Upper lobe of left lung (tissue), 6 donors: ENCODE measurements around the gene LMNTD2. TPM values are rescaled to one million over a fixed set of nuclear protein-coding genes. Genes with fewer than 3 reads are reported as not detected.

Experiments
- ATAC-seq, 2 donors: fragments of 200-7000 bp; cut with Tn5 transposase; one replicate each; pipeline ENCODE4 v1.9.1; 2022; ENCODE audit warnings: mild to moderate bottlenecking in 2 of 2, moderate library complexity in 2 of 2; ENCODE audit not compliant: low FRiP score in 2 of 2
- DNase-seq, 2 donors: peaks; one replicate each; pipeline ENCODE4 v3.0.0-alpha.2; 2019 to 2020
- H3K27ac ChIP-seq, 4 donors: fragments of 200-600 bp; sonication (generic); one replicate each; pipeline ENCODE4 v1.5.1; 2016 to 2019
- H3K27me3 ChIP-seq, 4 donors: fragments of 200-600 bp; sonication (generic); one replicate each; pipeline ENCODE4 v1.5.1; 2017 to 2019
- H3K36me3 ChIP-seq, 4 donors: fragments of 200-600 bp; sonication (generic); one replicate each; pipeline ENCODE4 v1.5.1; 2016 to 2019
- H3K4me1 ChIP-seq, 4 donors: fragments of 200-600 bp; sonication (generic); one replicate each; pipeline ENCODE4 v1.5.1; 2018 to 2019
- H3K4me3 ChIP-seq, 4 donors: fragments of 200-600 bp; sonication (generic); one replicate each; pipeline ENCODE4 v1.5.1; 2017 to 2019; ENCODE audit warnings: mild to moderate bottlenecking in 2 of 4, moderate library complexity in 1 of 4
- H3K9me3 ChIP-seq, 4 donors: fragments of 200-600 bp; sonication (generic); one replicate each; pipeline ENCODE4 v1.5.1; 2018 to 2019
- CTCF ChIP-seq, 6 experiments: fragments of 450-650 bp in 4 of 6; fragments of 200-600 bp in 2 of 6; sonication (generic) in 2 of 6; IDR thresholded peaks; one replicate each; pipeline ENCODE4 v1.5.1; 2016 to 2019; ENCODE audit warnings: antibody characterized with exemption in 6 of 6
- EP300 ChIP-seq, 4 donors: sonication (generic); formaldehyde crosslinking; IDR thresholded peaks; one replicate each; pipeline ENCODE4 v1.5.1; 2017; ENCODE audit warnings: antibody characterized with exemption in 4 of 4, control low read depth in 2 of 4
- POLR2A ChIP-seq, 4 donors: fragments of 450-650 bp; IDR thresholded peaks; one replicate each; pipeline ENCODE4 v1.5.1; 2016 to 2017; ENCODE audit warnings: antibody characterized with exemption in 4 of 4, mild to moderate bottlenecking in 2 of 4
- POLR2AphosphoS5 ChIP-seq, 2 donors: sonication (generic); formaldehyde crosslinking; IDR thresholded peaks; one replicate each; pipeline ENCODE4 v1.5.1; 2017; ENCODE audit warnings: antibody characterized with exemption in 2 of 2
- whole genome bisulfite sequencing, 2 donors: methylation state at CpG; one replicate each; pipeline ENCODE4 v1.1.5; 2017 to 2018; 5-methylcytosine and 5-hydroxymethylcytosine counted together
- total RNA-seq, 6 donors: library from RNA; depleted of rRNA in 4 of 6; stranded (reverse); fragments of >200 nt in 4 of 6; gene quantifications; one replicate each; pipeline versions ENCODE4 v1.1.0 to v1.2.1, GENCODE V29; 2016 to 2021
- donor health status: DM: no; HTN: no; CAD: no; lungs with moderate emphysema.
- donor health status: DM: no; HTN: yes; CAD: no; lungs with severe emphysema.

Gene LMNTD2
- total RNA-seq, 6 donors from 2014 or later: 4.6 to 32.5 (median 6.7) TPM

GRCh38 chr11:516400-516799 lies 44.1 kb downstream of the LMNTD2 start:
- TF ChIP-seq POLR2AphosphoS5 (IDR thresholded peaks at IDR 0.05) (no peak), EP300 (IDR thresholded peaks at IDR 0.05) (no peak), CTCF (IDR thresholded peaks at IDR 0.05) (no peak), POLR2A (IDR thresholded peaks at IDR 0.05) (no peak)
- ATAC-seq (no peak), DNase-seq (no peak)
- H3K36me3 ChIP-seq: peaks cover 0 to 19% (median 2%) of the 10 kb centered on the region in 4 donors
- H3K27me3 ChIP-seq: no peaks in the 10 kb centered on the region
- 98 to 100% methylated on average over 4 of the region's 4 CpGs for WGBS, 2 donors
- no peaks in the 10 kb centered on the region for H3K9me3 ChIP-seq
- H3K4me3 ChIP-seq: no peak overlapping the region
- no peak overlapping the region for H3K27ac ChIP-seq
- peaks cover 0 to 12% (median 6%) of the 10 kb centered on the region in 4 donors for H3K4me1 ChIP-seq

DNA sequence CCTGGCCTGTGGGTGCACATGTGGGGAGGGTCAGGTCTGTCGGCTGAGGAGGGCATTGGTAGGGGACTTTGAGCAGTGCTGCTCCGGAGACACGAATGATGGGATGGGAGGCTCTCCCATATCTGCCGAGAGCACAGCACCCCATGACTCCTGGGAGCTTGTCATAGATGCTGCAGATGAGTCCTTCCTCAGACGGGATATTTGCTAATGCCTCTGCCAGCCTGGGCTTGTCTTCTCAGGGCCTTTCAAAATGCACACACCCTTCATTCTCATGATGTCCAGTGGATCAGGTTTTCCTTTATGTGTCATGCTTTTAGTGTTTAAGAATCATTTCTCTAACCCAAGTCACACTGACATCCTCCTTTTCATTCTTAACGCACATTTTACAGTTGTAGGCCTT lies 45.4 kb downstream of the LMNTD2 start:
- Histone ChIP-seq H3K4me1 (peaks cover 0 to 12% (median 6%) of the 10 kb centered on the region in 4 donors), H3K36me3 (peaks cover 0 to 25% (median 5%) of the 10 kb centered on the region in 4 donors), H3K9me3 (no peaks in the 10 kb centered on the region), H3K27ac (no peak overlapping the region), H3K27me3 (no peaks in the 10 kb centered on the region), H3K4me3 (no peak overlapping the region)
- no peak for TF ChIP-seq POLR2AphosphoS5 (IDR thresholded peaks at IDR 0.05)
- TF ChIP-seq CTCF (IDR thresholded peaks at IDR 0.05): no peak
- DNase-seq (no peak), ATAC-seq (no peak)
- WGBS, 2 donors: 90 to 93% methylated on average over 6 of the region's 6 CpGs

DNA sequence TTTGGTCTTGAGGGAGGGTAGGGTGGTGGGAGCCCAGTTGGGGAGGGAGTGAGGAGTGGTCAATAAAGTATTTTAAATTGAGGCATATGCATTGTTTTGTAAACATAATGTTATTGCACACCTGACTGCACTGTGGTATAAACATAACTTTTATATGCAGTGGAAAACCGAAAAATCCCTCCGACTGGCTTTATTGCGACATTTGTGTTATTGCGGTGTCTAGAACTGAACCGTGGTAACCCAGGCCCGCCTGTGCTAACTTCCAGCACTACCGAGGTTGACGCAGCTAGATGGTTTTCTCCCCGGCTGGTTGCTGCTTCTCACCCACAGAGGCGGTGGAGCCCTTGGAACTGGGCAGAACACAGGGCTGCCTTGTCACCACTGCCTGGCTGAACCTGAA lies 45.9 kb downstream of the LMNTD2 start:
- 73 to 89% methylated on average over 10 of the region's 10 CpGs for WGBS, 2 donors
- no peaks in the 10 kb centered on the region for H3K27me3 ChIP-seq
- peaks cover 0 to 12% (median 6%) of the 10 kb centered on the region in 4 donors for H3K4me1 ChIP-seq
- TF ChIP-seq POLR2A (IDR thresholded peaks at IDR 0.05) (no peak), POLR2AphosphoS5 (IDR thresholded peaks at IDR 0.05) (no peak), EP300 (IDR thresholded peaks at IDR 0.05) (no peak), CTCF (IDR thresholded peaks at IDR 0.05) (no peak)
- no peak overlapping the region for H3K27ac ChIP-seq
- H3K9me3 ChIP-seq: no peaks in the 10 kb centered on the region
- peaks cover 0 to 30% (median 5%) of the 10 kb centered on the region in 4 donors for H3K36me3 ChIP-seq
- ATAC-seq (no peak), DNase-seq (no peak)
- no peak overlapping the region for H3K4me3 ChIP-seq

- Histone ChIP-seq H3K27ac (no peak overlapping the region), H3K36me3 (peaks cover 0 to 46% (median 13%) of the 10 kb centered on the region in 4 donors), H3K9me3 (no peaks in the 10 kb centered on the region), H3K27me3 (no peaks in the 10 kb centered on the region), H3K4me3 (no peak overlapping the region), H3K4me1 (peaks cover under 1 to 5% (median 3%) of the 10 kb centered on the region in 4 donors)
- DNase-seq: peak in 1 of 2 donors; percentile 64
- TF ChIP-seq POLR2AphosphoS5 (IDR thresholded peaks at IDR 0.05): no peak
- TF ChIP-seq CTCF (IDR thresholded peaks at IDR 0.05): no peak
- TF ChIP-seq EP300 (IDR thresholded peaks at IDR 0.05): no peak
- TF ChIP-seq POLR2A (IDR thresholded peaks at IDR 0.05): no peak
- WGBS, 2 donors: 91 to 92% methylated on average over 24 to 29 of the region's 29 CpGs
- no peak for ATAC-seq
Observed at GRCh38 chr11:512761-513595, 47.6 kb downstream of the LMNTD2 start.
